Measurements from ENCODE around the gene HADH.
A peak's percentile ranks its signal among the peaks of the same experiment; 100 is the strongest.

The HADH gene

GRCh38 chr4:108060686-108061321, 71.1 kb downstream of the HADH start:
- DNase-seq: no peak

- DNase-seq: no peak
Observed at GRCh38 chr4:108068442-108068841, 78.8 kb downstream of the HADH start.

GRCh38 chr4:108070775-108071174, 81.1 kb downstream of the HADH start:
- no peak for DNase-seq

- DNase-seq: peak; percentile 65
Observed at GRCh38 chr4:108072300-108072699, 82.6 kb downstream of the HADH start.

- no peak for DNase-seq
Observed at GRCh38 chr4:108078024-108078733, 88.5 kb downstream of the HADH start.

- DNase-seq: no peak
Observed at GRCh38 chr4:108080747-108081146, 91.1 kb downstream of the HADH start.

GRCh38 chr4:108081256-108081655, 91.6 kb downstream of the HADH start:
- no peak for DNase-seq

Data from DMS79 (cell line).